Activated CD4-positive, alpha-beta T cell treated with anti-CD3 and anti-CD28 coated beads, Interleukin-10, Interleukin-2, amounts not matched to agents 100 ng/mL and 50 ng/mL, durations not matched to agents 16 hours and 8 hours (primary cell): ENCODE measurements around the gene IRF2.

ENCODE experiments used
- DNase-seq: peaks from one replicate; pipeline ENCODE4 v3.0.0-alpha.2; 2020

IRF2 gene

DNA sequence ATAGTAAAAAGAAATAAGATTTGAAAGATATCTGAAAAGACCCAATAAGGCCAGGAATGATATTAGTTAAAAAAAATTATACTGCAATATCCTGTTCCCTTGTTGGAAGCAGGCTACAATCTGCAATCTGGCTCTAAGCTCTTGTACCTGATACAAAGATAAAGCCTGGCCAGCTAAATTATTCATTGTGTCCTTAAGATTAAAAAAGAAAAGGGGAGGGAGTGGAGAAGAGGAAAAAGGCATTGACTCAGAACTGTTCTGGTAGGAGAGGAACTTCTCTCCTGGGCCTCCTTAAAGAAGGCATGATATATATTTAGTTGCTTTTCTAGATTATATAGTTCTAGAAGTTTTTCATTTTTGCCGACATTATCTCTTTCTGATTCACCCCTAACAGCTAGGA lies 46.7 kb downstream of the IRF2 start:
- no peak for DNase-seq

DNA sequence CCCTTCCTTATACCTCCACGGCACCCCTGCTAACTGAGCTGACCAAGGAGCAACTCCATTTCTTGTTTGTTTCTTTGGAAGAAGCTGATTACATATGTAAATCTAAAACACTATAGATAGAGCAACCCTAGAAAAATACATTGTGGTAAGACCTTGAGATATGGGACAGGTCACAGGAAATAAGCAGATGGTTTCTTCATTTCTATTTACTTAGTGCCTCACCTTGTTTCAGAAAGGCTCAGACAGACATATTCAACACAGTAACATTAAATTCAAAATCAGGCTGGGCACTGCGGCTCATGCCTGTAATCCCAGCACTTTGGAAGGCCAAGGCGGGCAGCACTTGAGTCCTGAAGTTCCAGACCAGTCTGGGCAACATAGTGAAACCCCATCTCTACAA lies 47.3 kb downstream of the IRF2 start:
- DNase-seq = no peak

DNA sequence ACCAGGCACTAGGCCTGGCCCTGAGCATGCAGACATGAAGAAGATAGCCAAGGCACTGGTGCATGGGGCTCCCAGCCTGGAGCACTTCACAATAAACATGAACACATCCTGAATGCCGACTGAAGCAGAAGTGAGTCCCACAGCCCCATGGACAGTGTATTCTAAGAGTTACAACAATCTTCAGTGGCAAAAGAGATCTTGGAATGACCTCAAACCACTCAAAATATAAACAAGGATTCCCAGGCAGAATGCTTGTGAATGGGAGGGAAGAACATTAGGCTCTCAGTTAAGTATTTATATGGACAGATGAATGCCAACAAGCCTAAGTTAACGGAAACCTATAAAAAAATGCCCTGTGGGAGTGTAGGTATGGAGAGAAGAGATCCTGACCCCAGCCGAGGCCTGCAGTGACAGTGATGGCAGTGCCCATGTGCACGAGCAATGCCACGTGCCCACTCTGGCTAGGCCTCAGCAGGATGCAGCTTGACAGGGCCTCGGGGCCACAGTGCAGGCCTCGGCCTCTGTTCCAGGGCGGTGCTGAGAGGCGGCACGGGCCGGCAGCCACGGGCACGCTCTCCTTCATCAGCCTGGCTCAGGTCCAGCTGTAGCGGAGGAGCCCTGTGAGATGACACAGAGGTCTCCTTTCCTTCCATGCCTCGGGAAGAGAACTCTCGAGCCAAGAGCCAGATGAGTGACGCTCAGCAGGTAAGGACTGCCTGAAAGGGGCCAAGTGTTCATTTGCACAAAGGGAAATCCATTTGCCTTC lies 49.2 kb downstream of the IRF2 start:
- no peak for DNase-seq

DNA sequence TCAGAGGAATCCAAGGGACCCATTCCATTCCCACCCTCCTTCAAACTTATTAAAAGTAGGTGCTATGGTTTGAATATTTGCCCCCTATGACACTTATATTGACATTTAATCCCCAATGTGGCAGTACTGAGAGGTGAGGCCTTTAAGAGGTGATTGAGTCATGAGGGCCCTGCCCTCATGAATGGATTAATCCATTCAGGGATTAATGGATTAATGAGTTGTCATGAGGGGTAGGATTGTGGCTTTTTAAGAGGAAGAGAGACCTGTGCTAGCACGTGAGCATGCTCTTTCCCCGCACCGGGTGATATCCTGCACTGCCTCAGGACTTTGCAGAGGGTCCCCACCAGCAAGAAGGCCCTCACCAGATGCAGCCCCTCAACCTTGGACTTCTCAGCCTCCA lies 50.1 kb downstream of the IRF2 start:
- DNase-seq = no peak

DNA sequence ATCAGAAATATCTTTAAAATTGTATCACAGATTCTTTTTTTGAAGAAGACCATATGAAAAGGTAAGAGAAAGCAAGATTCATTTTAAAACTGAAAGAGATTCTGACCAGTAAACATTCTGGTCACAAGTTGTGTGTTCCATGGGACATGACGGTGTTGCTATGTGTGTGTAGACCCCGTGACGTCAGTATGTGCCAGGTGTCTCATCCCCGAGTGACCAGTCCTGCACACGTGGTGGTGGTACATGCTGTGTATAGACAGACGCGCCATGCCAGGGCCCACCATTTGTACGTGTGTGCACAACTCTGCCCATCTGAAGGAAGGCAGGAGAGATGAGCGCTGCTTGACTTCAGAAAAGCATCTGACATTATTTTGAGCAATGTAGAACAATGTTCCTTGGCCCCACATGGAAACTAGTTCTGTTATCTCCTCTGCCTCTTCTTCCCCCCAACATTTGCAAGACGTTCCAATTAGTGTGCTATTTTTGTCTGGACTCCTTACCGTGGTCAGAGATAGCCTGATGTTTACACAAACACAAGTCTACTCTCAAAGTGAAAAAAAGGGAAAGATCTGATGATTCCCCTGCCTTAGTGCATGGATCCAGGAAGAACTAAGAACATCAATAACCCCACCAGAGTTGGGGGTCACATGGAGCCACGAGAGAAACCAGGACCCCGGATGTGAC lies 51.2 kb downstream of the IRF2 start:
- DNase-seq = no peak

DNA sequence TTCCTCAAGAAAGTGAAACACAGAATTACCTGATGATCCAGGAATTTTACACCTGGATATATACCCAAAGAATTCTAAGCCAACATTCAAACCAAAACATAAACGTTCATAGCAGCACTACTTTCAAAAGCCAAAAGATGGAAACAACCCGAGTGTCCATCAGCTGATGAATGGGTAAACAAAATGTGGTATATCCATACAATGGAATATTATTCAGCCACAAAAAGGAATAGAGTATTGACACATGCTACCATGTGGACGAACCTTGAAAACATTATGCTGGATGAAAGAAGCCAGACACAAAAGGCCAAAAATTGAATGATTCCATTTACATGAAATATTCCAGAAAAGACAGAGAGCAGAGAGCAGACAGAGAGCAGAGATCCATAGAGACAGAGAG lies 52.0 kb downstream of the IRF2 start:
- DNase-seq = no peak

DNA sequence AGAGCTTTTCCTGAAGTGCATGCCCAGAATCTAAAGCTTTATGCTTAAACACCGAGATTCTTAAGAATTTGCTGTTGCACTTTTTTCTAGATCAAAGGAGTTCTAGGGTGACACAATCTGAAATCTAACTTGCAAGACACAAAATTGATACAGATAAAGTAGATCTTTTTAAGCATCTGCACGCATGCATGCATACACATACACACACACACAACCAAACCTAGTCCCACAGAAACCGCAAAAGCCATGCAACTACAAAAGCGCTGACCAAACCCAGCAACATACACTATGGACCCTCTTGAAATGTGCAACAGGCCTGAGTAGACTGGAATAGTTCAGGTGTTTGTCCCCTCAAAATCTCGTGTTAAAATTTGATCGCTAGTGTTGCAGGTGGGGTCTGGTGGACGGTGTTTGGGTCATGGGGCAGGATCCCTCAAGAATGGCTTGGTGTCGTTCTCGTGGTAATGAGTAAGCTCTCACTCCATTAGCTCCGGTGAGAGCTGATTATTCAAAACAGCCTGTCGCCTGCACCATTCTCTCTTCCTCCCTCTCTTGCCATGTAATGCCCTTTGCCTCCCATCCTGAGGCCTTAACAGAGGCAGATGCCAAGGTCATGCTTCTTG lies 52.7 kb downstream of the IRF2 start:
- DNase-seq = peak; percentile 70

DNA sequence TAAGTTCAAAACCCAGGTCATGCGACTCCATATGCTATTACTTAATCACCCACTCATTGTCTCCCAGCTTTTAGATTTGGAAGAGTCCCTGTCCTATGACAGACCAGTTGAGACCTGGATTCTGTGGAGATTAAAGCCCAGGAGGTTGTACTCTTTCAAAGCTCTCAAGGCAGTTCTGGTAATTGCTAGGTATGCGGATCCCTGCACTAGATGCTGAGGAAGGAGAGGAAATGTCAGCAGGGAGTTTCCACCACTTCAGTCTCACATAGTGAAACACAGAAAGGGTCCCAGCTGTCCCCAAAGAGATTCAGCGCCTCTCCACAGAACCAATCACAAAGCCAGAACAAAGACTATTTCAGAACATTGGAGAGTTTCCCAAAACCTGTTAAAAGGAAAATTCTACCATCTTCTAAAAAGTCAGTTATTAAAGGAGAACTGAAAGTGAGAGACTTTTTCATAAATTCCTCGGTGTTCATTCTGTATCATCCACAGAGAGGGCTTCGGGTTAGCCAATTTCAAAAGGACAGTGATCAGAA lies 53.4 kb downstream of the IRF2 start:
- peak; percentile 68 for DNase-seq

DNA sequence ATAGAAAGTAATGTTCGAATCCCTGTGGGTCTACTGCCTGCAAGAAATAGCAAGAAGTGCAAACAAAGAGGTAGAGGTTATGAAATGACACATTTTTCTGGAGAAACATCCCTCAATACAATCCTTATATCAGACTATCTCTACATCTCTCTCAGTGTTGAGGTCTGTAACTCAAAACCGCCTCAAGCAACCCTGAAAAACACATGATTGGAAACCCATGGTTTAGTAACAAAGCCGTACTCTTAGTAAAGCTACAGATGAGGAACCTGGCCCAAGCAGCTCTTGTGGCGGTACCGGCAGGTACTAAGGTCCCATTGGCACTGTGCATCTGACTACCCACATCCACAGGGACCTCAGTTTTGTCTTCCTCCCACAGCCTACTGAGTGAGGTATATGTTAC lies 53.9 kb downstream of the IRF2 start:
- DNase-seq = peak; percentile 84

DNA sequence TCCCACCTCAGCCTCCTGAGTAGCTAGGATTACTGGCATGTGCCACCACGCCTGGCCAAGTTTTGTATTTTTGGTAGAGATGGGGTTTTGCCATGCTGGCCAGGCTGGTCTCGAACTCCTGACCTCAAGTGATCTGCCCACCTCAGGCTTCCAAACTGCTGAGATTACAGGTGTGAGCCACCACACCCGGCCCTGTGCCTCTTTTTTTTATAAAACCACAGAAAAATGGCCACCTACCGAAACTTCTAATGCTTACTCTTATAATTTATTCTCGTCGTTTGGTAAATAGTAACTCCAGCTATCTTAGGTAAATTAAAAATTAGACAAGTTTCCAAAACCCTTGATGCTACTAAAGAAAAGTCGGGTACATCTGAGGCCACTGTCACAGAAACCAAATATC lies 54.4 kb downstream of the IRF2 start:
- no peak for DNase-seq

DNA sequence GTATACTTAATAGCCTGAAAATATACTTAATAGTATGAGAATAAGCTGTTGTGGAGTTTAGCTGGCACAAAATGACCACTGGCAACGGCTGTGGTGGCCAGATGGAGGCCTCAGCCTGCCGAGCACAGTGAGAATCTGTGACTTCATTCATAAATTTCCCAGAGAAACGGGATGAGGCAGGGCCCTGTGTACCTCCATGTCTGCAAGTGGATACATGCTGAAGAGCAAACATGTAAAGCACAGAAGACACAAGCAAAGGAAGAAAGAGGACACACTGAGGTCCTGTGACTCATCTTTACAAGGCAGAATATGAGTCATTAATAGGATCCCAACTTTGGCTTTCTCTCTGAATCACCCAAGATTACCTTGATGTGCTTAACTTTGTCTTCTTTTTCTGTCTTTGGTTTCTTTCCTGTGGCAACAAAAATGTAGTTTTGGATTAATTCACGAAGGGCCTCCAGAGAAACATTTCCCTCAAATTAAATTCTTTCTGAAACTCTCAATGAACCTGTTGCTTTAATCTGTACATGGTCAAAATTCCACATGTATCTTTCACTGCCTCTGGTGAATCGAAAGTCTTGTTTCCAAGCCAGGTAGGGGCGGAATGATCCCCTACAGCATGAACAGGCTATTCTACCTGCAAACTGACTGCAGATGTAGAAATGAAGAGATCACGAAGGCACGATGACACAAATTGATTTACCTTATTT lies 56.4 kb downstream of the IRF2 start:
- DNase-seq = peak; percentile 88

DNA sequence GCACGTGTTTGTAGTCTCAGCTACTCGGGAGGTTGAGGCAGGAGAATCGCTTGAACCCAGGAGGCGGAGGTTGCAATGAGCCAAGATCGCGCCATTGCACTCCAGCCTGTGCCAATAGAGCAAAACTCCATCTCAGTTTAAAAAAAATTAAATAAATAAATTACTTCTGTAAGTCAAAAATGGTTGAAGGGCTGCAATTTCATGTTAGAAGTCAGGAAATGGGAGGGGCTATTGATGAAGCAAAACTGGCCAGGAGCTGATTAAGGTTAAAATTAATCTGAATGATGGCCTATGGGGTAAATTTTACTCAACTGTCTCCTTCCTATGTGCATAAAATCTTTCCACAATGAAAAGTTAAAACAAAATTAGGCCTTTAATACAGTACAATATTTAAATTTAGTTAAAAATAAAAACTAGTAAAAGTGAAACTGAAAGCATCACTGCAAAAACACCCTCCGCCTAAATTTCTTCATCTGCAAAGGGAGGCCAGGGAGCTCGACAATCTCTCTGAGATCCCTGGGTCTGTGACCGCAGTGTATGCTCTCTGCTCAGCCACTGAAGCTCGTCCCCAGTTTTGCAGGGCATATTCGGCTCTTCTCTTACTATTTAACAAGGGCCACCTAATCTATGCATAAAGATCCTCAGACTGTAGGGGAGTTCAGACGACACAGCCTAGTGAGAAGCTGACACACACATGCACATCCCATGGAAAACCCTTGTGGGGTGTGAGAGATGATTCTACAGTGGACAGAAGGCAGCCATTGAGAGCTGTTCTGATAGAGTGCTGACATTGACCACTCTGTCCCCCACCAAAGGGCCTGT lies 57.2 kb downstream of the IRF2 start:
- peak; percentile 83 for DNase-seq

DNA sequence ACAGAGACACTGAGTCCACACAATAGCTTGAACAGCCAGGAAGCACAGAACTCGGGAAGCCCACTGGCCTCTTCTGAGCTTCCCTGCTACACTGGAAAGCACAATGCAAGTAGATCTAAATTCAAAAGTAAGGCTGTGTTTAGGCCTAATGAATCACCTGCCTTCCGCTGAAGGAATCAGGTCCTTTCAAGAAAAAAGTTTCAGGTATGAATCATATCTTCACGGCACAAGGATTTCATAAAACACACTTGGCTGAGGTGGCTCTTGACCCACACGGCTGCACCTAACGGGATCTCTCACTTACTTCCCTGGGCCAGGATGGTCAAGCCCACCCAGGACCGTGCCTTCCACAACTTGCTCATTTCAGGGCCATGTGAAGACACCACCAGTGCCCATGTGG lies 59.3 kb downstream of the IRF2 start:
- DNase-seq = peak; percentile 61

DNA sequence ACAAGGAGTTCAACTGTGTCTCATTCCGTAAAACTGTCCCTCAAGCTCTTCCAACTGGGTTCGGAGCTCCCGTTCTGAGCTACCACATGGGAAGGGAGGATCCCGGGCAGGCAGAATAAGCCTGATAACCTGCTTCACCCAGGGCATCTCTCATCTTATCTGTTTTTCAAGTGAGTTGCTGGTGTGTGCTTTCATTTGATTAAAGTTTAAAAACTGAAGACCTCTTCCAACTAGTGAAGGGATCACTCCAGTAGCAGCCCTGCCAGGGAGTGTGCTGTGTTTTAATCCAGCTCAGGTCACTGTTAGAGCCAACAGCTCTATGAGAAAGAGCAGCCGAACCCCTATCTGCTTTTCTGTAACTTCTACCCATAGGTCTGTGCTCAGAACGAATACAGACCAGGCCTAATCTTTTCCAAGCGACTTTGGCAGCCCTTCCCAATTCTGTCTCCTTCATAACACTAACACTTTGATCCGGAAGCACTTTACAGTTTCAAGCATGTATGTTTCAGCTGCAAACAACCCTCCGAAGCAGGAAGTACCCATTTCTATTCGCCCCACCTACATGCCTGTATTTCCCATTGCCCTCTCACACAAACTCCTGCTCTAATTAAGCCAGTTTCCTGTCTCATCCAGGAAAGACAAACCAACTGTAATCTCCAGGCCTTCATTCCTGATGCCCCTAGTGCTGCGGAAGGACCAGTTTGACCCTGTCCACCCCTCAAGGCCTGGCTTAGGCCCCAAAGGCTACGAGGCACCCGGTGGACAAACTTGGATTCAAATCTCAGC lies 60.9 kb downstream of the IRF2 start:
- DNase-seq = no peak

DNA sequence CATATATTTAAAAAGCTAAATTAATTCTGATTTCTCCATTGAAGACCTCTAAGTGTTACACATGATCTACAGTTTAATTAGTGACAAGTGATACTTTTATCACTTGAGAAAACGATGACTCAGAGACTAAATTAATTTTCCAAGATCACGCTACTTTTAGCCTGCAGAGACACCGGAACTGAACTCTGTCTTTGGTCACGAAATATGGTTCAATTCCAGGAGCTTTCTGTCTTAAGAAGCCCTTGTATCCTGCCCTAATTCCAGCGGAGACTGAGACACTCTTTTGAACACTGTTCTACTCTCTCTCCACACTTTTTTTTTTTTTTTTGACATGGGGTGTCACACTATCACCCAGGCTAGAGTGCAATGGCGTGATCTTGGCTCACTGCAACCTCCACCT lies 63.6 kb downstream of the IRF2 start:
- no peak for DNase-seq

DNA sequence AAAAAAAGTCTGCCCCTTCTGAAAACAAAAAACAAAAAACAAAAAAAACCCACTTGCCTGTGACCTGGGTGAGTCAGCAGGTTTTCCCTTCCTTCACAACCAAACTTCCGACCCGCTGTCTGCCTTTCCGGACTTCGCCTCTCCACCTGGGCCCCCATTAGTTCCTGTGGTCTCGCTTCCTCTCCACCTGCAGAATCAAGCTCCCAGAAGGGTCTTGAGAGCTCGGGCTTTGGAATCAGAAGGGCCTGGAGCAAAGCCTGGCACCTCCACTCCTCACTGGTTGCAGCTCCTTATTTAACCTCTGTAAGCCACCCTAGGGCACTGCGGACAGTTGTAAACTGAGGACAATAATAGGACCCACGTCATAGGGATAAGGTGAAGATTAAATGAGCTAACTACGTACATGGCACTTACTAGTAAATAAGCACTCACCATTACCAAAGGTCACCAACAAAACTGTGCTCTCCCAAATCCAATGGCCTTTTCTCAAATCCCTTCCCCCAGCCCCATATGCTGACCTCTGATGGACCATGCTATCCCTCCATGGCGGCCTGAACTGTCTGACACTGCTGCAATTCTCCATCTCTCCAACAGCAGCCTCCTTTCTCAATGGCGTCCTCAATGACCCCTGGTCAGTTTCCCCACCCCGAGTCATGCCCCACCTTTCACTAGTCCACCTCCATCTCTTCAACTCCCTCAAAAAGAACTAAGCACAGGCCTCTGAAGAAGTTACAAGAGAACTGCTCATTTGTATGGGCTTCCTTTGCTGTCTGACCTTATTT lies 64.2 kb downstream of the IRF2 start:
- DNase-seq = peak; percentile 64

DNA sequence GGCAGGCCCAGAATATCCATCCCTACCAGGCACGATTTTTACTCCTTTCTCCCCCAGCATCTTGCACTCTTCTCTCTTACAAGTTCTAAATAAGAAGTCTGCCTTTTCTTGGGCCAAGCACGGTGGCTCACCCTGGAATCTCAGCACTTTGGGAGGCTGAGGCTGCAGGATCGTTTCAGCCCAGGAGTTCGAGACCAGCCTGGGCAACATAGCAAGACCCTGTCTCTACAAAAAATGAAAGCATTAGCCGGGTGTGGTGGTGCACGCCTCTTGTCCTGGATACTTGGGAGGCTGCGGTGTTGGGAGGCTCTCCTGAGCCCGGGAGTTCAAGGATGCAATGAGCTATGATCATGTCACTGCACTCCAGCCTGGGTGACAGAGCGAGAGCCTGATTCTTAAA lies 64.8 kb downstream of the IRF2 start:
- DNase-seq = no peak

DNA sequence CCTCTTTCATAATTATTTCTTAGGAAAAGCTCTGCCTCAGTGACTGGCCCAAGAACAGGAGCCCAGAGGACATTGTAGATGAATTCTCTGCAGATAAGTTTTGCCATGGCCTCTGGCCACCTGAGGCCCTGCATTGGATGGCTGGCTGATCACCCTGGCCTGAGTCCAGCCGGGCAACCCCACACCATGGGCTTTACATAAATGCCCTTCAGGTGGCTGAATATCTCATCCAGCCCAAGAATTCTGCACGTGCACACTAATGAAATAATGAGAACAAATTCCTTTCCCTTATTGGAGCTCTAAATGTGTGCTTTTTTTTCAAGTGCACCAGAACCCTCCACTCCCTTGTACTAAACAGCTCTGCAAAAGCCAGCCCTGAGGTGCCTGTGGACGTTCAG lies 65.7 kb downstream of the IRF2 start:
- DNase-seq = no peak

DNA sequence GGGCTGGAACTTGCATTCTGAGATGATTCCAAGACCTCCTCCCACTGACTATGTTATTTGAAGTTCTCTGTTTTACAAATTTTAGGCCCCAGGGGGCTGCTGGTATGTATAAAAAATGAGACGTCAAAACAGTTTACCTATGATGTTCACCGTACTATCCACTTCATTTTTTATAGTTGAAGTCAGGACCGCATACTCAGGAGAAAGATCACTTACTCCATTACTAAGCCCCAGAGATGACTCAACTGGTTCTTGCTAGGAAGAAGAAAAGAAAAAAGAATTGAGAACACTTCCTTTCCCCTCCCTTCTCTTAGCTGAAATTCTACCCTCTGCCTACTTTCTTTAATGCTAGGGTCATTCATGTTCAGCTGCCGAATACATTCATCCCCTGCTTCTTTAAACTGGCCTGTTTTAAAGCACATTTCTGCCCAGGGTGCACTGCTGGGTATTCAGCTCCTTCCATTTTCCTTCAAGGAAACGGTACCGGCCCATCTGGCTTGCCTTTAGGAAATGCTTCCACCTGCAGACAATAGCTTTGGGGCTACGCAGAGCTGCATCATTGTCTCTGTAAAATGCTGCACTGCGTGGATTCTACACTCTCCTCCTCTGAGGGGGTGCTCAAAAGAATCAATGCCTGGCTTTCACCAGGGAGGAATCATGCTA lies 66.2 kb downstream of the IRF2 start:
- DNase-seq = peak; percentile 62

DNA sequence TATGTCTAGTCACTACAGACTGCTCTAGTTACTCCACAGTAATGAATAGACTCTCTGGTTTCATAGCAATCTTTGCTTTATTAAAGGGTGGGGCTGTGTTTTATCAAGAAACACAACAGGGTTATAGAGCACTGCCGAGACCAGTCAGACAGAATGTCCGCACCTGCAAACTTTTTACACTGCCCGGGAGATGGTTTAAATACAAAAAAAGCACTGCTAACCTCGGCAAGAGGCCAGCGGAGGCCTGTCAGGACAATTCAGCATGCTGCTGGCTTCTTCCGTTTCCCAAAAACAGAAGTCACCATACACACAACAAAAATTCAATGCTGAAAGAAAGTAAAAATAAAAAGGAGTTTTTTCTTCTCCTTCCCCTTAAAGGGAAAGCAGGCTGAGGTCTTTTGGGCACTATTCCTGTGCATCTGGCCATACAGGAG lies 67.4 kb downstream of the IRF2 start:
- no peak for DNase-seq
